Chondrocyte (in vitro differentiated cells): ENCODE results near the gene DTL. TPM values are rescaled to one million over a fixed set of nuclear protein-coding genes. Genes with fewer than 3 reads are reported as not detected.

Source experiments
- DNase-seq: peaks from one replicate; pipeline ENCODE4 v3.0.0; 2021; ENCODE audit warnings: mixed read lengths, low spot score
- H3K27ac Mint-ChIP-seq: one replicate; pipeline ENCODE4 v1.8.0; 2021; ENCODE audit warnings: mild to moderate bottlenecking, moderate library complexity, mixed read lengths; ENCODE audit not compliant: unreplicated experiment
- H3K27me3 Mint-ChIP-seq: 2 replicates; pipeline ENCODE4 v1.8.0; 2021; ENCODE audit warnings: low read depth, mixed read lengths
- H3K36me3 Mint-ChIP-seq: 2 replicates; pipeline ENCODE4 v1.8.0; 2021; ENCODE audit warnings: low read depth, mixed read lengths
- H3K4me1 Mint-ChIP-seq: 2 replicates; pipeline ENCODE4 v1.8.0; 2021; ENCODE audit warnings: low read depth, mild to moderate bottlenecking, mixed read lengths
- H3K4me3 Mint-ChIP-seq: one replicate; pipeline ENCODE4 v1.8.0; 2021; ENCODE audit warnings: mild to moderate bottlenecking, moderate library complexity, mixed read lengths; ENCODE audit not compliant: unreplicated experiment
- H3K9me3 Mint-ChIP-seq: 2 replicates; pipeline ENCODE4 v1.8.0; 2021; ENCODE audit warnings: low read depth, mixed read lengths
- CTCF ChIP-seq: fragments of 200-600 bp; sonication (generic); IDR thresholded peaks from 2 replicates; pipeline ENCODE4 v1.5.0; 2021; ENCODE audit warnings: antibody characterized with exemption, mild to moderate bottlenecking, moderate library complexity
- microRNA-seq: library from miRNA; unstranded; fragments of <30 nt; microRNA quantifications from one replicate; pipeline ENCODE4 v1.2.0, GENCODE V29; 2020; ENCODE audit warnings: borderline number of aligned reads
- total RNA-seq: library from RNA; stranded (reverse); gene quantifications from 3 replicates; pipeline ENCODE4 v1.2.1, GENCODE V29; 2021

The DTL gene
- total RNA-seq, 1 donor from 2014 or later, result 3.6 TPM

GRCh38 chr1:212152869-212153268 lies 117.3 kb downstream of the DTL start:
- H3K9me3 Mint-ChIP-seq, result no peaks in the 10 kb centered on the region
- peaks cover under 1% of the 10 kb centered on the region for H3K4me1 Mint-ChIP-seq
- no peaks in the 10 kb centered on the region for H3K36me3 Mint-ChIP-seq

GRCh38 chr1:212153635-212154034 lies 118.1 kb downstream of the DTL start:
- no peaks in the 10 kb centered on the region for H3K36me3 Mint-ChIP-seq
- TF ChIP-seq CTCF, result no peak
- H3K4me1 Mint-ChIP-seq, result no peaks in the 10 kb centered on the region
- DNase-seq, result no peak
- H3K9me3 Mint-ChIP-seq, result no peaks in the 10 kb centered on the region
- no peaks in the 10 kb centered on the region for H3K27me3 Mint-ChIP-seq
- H3K4me3 Mint-ChIP-seq, result no peak overlapping the region
- no peak overlapping the region for H3K27ac Mint-ChIP-seq

More at GRCh38 chr1:212152869-212153268, 117.3 kb downstream of the DTL start:
- no peak for TF ChIP-seq CTCF
- Mint-ChIP-seq H3K27ac (no peak overlapping the region), H3K27me3 (no peaks in the 10 kb centered on the region), H3K4me3 (no peak overlapping the region)
- no peak for DNase-seq

Small RNA genes within 50 kb of the gene (microRNA-seq; reads per million reads assigned to microRNA genes)
- gene MIR3122, result not detected

Other genes starting within 250 kb of the DTL start
- 50.7 to 60.1 TPM (median 59.1 TPM) in 3 replicates for gene LPGAT1, start 205.0 kb upstream of the DTL start, total RNA-seq
- 14.5 to 18.6 TPM (median 17.8 TPM) in 3 replicates for gene INTS7, start 191 bp upstream of the DTL start, total RNA-seq
- 12.2 to 16.9 TPM (median 16.8 TPM) in 3 replicates for gene PPP2R5A, start 249.7 kb downstream of the DTL start, total RNA-seq